HL-60 (cell line): ENCODE measurements around the gene GABBR2.

Experiments
- CTCF ChIP-seq: IDR thresholded peaks from one replicate; pipeline ENCODE4 v1.5.1; 2011; ENCODE audit warnings: low read length, control low read depth, inconsistent platforms; ENCODE audit not compliant: insufficient read depth
- GABPA ChIP-seq: IDR thresholded peaks from 2 replicates; pipeline ENCODE4 v1.6.1; 2012; ENCODE audit warnings: low read depth
- POLR2AphosphoS5 ChIP-seq: IDR thresholded peaks from 2 replicates; pipeline ENCODE4 v1.6.1; 2012; ENCODE audit warnings: low read depth

- TF ChIP-seq CTCF (no peak), GABPA (no peak), POLR2AphosphoS5 (no peak)
These were observed 69.6 kb downstream of the GABBR2 start for GRCh38 chr9:98639133-98639532.
